HG02870 (cell line): ENCODE data around the gene SLC30A1.

ENCODE experiments used
- ATAC-seq: cut with Tn5 transposase; IDR thresholded peaks from one replicate; pipeline ENCODE4 v1.9.1; 2021; ENCODE audit warnings: mild to moderate bottlenecking, moderate library complexity; ENCODE audit not compliant: unreplicated experiment

The SLC30A1 gene

DNA sequence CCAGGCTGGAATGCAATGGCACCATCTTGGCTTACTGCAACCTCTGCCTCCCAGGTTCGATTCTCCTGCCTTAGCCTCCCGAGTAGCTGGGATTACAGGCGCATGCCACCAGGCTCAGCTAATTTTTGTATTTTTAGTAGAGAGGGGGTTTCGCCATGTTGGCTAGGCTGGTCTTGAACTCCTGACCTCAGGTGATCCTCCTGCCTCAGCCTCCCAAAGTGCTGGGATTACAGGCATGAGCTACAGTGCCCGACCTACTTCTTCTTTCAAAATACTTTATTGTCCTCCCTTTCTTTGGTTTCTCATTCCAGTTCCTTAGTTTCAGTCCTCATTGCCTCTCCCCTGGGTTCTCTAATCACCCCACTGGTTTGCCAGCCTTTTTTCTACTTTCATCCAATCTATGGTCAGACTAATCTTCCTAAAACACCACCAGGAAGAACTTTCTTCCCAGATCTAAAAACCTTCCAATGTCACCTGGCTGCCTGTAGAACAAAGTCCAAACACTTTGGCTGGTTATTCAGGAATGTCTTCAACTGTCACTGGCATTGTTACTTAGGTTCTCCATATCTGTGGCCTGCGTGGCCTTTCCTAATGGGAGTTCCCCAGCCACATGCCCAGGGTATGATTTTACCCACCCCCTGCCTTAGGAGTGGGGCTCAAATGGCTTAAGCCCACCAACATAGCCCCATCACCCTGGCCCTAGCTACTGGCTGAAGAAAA, 29.0 kb upstream of the SLC30A1 start:
- no peak for ATAC-seq

DNA sequence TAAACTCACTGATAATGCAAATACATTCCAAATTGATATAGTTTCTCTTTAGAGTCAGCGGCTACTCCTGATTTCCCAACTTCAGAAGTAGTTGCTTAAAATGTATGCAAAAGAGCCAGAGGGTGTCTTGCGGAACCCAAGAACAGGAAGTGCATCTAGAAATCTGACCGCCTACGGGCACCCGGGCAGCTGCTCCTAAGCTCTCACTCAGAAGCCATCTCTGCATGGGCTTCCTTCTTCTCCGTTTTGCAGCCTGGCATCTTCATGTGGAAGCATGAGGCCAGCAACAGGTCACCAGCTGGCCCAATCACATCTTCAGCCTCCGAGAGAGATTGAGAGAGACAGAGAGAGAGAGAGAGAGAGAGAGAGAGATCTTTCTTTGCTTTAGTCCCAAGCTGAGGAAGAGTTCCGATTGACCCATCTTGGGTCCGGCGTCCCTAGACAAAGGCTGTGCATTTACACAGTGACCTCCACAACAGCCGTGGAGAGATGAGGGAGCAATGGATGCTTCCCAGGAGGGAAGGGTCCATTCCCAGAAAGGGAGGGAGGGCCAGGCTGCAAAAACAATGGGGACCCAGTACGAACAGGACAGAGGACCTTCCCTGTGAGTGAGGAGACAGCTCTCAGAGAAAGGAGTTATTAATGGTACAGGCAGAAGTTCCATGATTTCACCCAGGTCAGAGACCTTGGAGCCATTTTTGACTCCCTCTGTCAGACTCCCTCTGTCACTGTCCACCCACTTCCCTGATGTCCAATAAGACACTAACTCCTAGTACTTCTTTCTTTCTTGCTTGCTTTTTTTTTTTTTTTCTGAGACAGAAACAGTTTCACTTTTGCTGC, 28.2 kb upstream of the SLC30A1 start:
- ATAC-seq: peak; percentile 75

DNA sequence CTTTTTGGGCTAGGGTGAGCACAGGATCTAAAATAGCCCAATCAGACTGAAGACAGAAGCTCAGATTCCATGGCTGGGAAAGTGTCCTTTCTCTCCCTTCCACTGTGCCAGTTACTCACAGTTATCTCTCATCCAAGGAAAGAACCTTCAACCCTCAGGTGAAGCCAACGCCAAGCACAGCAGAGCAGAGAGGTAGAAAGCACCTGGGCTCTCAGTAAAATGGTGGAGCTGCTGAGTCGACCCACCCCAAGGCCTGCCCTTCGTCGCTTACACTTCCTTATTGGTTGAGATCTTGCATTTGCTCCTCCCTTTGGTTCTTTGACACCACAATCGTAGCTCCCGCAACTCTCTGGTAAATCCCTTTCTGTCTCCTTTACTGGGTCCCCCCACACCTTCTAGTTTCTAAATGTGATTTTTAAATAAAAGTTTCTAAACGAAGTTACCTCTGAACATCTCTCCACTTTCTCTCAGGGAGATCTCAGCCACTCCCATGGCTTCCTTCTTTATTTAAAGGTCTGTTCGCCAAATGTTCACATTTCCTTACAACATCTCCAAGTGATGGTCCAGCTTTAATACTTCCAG, 27.5 kb upstream of the SLC30A1 start:
- peak; percentile 97 for ATAC-seq

DNA sequence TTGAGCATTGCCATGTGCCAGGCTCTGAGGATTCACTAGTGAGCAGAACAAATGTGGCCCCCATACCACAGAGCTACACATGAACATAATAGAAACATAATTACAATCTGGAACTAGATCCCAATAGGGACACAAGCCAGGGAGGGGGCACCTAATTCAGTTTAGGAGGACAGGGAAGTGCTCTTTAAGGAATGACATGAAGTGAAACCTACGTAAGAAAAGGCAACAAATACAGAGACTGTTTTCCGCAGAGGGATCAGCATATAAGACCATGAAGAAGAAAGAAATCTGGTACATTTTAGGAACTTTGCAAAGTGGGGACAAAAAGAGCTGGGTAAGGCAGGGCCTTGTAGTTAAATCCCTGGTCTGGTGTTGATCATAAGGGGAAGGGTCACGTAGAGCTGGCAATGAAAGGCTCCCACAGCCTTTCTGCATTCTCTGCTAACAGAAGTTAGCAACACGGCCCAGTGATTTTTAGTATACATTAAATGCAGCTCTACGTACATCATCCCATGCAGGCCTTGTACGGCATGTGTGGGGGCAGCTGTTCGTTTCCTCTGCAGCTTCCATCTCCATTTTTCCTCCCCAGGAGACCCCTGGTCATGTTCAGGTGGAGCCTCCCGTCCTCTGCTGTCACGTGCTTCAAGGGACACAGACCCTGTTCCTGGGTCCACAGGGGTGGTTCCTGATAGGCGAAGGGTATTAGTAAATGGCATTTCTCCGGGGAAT, 26.8 kb upstream of the SLC30A1 start:
- ATAC-seq: peak; percentile 6

DNA sequence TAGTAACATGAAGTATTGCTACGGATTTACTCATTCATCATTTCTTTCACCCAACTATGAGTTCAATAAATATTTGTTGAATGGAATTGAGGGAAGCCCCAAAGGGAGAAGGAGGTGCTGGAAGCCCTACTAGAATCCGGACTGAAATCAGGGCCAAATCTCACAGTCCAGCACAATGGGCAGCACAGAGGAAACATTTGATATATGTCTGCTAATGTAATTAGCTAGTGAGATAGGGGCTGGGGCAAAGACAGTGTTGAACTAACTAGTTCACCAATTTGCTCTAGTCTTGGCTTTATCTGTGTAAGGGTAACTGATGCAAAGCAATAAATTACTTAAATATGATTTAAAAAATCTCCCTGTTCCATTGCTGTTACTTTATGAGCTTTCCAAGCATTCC, 26.1 kb upstream of the SLC30A1 start:
- no peak for ATAC-seq

DNA sequence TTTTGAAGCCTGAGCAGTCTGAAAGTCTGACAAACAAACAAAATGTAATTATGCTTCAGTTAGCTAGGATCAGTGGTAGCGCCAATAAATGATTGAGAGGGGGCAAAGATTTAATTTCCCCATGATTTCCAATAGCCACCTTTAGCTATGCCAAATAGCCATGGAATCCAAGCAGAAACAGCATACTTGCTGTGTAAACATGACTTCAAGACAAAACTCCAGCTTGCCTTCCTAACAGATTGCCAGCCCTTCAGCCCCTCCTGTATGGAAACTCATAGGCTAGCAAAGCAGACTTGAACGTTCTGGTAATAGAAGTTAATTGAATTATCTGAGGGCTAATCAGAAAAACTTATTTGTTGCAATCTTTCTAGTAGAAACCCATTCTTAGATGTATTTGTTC, 25.6 kb upstream of the SLC30A1 start:
- no peak for ATAC-seq

DNA sequence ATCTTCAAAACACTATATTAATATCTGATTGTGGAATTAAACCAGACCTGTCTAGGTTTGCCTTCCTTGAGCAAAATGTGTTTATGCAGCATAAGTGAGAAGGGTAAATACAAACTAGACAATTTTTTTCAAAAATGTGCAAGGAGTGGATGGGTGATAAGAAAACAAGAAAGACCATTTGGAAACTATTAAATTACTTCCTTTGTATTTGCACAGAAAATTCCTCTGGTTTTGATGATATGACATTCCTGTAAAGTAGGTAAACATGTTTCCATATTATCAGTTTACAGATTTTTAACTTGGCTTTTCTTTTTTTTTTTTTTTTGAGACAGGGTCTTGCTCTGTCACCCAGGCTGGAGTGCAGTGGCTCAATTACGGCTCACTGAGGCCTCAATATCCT, 24.8 kb upstream of the SLC30A1 start:
- no peak for ATAC-seq

DNA sequence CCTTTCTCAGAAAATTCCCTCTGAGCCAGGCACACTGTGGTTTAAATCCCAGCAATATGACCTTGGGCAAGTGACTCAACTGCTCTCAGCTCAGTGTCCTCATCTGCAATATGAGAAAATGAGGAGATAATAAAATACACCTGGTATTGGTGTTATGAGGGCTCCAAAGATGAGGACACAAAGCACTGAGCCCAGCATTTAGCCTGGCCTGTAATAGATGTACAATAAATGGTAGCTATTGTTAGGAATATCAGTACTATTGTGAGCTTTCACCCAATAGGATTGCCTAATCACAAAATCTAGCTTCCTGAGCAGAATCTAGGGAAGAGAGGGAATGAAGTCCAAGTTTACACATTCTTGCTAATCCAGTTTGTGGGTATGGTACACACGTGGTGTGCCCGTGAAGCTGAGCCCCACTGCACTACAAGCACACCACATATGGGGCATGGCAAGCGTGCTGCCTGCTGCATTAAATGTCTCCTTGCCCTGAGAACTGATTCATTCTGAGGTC, 24.3 kb upstream of the SLC30A1 start:
- no peak for ATAC-seq

DNA sequence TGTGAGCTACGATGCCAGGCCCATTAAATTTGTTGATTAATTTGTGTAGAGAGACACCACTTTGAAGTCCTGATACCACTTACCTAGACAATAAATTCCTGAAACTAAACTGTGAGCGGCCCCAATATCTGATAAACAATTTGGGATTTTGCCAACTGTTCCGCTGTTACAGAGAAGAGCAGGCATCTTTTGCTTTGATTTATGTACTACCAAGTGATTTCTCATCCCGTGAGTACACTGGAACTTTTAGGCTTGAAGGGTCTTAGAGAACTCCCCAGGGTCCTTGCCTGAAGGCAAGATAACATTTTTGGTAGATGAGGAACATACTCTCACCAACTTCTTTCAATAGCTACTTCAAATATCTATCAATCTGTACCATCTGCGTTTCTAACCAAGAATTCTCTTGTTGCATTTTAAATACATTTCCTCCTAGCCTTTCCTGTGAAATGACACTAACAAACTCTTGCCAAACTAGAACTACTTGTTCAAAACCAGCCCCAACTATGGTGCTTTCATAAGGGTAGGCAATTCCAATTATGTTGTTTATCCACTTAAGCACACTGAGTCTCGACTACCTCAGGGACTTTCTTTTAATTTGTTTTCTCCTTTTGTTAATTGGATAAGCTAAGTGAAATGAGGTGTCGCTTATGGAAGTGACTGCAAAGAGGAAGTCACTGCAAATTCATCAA, 23.2 kb upstream of the SLC30A1 start:
- no peak for ATAC-seq

DNA sequence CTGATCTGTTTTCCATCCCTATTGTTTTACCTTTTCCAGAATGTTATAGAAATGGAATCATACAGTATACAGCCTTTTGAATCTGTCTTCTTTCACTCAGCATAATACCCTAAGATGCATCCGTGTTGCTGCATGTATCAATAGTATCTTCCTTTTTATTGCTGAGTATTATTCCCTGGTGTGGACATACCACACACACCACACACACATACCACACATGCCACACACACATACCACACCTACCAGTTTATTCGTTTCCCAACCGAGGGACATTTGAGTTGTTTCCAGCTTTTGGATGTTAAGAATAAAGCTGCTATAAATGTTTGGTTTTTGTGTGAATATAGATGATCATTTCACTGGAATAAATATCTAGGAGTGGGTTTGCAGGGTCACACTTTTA, 22.2 kb upstream of the SLC30A1 start:
- ATAC-seq: no peak

DNA sequence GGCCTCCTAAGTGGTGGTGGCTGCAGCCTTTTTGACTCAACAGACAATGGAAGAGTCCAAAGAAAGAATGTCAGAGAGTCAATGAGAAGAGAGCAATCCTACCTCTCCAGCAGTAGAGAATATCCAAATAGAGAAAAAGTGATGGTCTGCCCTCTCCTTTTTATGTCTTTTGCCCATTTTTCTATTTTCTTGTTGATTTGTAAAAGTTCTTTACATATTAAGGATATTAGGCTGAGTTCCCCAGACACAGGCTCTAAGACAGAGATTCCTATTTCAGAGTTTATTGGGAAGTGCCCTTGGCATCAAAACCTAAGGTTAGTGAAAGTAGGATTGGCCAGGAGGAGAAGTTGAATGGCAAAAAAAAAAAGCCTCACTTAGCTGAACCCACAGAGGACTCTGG, 20.3 kb upstream of the SLC30A1 start:
- ATAC-seq: no peak

DNA sequence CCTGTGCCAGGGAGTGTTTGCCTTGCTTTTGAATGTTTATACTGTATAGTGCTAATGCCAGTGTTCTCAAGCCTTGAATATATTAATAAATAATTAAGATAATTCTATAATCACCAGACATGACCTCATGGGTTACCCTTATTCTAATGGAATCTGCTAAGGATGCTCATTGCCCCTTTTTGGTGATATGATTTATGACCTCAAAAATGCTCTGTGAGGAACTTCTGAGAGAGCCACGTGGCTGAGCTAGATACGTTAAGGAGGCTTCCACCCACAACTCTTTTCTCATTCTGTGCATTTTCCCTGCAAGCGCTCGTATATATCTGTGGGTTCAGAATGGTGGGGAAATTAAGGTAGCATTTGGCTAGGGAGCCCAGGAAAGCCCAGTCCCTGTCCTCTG, 19.6 kb upstream of the SLC30A1 start:
- no peak for ATAC-seq

DNA sequence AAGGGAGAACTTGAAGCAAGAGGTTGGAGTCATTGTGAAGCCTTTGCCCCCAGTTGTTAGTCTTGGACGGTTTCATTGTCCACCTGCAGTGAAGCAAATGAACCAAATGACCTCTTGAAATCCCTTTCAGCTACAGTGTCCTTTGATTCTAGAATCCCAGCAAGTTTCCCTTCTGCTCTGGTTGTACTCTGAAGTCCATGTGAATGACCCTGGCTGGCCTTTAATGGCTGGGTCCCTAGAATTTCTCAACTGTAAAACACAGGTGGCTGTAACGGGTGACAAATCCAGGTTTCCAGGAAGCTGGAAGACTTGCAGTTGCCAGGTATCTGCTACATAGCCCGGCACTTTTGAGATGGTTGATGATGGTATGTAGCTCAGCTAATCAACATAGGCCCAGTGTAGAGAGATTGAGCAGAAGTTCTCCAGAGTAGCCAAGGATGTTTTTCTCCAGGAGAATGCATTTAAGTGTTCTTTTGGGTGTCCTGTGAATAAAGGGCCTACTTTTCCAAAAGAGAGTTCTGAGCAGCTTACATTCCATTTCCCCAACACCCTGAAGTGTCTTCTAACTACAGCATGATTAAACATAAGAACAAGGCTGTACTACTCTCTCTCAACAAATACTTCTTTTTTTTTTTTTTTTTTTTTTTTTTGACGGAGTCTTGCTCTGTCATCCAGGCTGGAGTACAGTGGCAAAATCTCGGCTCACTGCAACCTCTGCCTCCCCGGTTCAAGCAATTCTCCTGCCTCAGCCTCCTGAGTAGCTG, 17.6 kb upstream of the SLC30A1 start:
- no peak for ATAC-seq

DNA sequence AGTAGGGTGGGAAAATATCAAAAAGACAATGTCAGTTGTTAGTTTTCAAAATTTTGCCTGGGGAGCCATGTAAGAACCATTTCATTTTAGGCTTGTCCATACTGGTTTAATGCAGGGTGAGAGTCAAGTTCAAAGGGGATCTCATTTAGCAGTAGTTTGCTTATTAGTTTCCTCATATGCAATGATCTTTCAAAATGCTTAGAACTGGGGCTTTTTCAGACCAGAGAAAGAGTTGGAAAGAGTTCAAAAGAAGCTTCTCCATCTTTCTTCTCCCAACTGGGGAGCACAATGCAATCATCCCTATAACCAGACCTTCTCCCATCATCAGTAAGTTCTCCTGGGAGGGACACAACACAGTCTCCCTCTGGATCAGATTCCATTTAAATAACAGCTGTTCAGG, 16.5 kb upstream of the SLC30A1 start:
- no peak for ATAC-seq

DNA sequence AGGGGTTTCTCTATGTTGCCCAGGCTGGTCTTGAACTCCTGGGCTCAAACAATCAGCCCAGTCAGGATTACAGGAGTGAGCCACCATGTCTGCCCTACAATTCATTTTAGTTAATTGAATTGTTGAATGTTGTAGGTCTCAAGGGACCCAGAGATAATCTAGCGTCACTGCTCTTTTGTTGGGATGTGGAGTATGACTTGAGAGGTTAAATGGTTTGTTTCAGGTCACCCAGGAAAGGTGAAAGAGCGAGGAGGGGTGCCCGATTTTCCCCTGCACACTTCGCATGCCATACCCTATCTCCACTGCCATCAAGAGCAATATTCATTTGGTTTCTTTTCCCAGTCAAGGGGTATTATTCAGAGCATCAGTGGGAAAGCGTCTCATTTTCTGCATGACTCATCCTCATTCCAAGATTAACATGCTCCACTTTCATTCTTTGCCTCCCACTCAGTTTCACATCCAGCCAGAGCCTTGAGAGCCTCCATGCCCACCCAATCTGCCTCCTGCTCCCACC, 13.1 kb upstream of the SLC30A1 start:
- ATAC-seq: no peak

DNA sequence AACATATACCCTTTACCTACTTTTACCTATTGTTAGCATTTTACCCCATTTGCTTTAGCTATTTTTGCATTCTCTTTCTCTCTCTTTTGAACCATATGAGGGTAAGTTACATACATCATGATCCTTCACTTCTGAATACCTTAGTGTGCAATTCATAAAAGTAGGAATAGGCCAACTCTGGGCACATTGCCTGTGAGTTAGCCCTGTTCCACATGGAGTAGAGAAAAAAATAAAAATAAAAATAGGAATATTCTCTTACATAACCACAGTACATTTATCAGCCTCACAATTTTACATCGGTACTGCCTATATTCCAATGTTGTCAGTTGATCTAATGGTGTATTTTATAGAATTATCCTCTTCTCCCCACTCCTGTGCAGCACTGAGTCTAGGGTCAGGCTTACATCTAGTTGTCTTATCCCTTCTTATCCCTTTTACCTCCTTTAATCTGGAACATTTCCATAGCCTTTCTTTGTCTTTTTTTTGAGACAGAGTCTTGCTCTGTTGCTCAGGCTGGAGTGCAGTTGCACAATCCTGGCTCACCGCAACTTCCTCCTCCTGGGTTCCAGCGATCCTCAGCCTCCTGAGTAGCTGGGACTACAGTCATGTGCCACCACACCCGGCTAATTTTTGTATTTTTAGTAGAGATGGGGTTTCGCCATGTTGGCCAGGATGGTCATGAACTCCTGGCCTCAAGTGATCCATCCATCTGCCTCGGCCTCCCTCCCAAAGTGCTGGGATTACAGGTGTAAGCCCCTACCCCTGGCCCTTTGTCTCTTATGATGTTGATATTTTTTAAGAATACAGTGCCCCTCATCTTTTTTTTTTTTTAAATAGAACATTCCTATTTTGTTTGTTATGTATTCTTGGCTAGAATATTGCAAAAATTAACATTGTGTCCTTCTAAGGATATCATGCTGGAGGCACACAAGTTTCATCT, 11.1 kb upstream of the SLC30A1 start:
- ATAC-seq: no peak

DNA sequence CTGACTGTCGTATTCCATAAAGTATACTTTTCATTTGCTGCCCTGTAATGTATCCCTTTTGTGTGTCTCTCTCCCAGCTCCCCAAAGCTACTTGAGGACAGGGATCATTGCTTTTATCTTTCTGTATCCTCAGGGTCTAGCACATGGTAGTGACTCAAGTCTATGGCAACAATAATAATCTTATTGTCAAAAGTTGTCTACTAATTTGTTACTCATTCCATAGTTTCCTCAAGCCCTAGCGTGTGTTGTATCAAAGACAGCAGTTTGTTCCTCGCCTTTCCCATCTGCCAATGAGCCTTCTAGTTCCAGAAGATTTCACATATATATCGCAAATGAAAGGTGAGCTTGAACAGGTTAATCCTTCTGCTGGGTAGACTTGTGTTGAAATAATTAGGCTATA, 9.8 kb upstream of the SLC30A1 start:
- ATAC-seq: no peak

DNA sequence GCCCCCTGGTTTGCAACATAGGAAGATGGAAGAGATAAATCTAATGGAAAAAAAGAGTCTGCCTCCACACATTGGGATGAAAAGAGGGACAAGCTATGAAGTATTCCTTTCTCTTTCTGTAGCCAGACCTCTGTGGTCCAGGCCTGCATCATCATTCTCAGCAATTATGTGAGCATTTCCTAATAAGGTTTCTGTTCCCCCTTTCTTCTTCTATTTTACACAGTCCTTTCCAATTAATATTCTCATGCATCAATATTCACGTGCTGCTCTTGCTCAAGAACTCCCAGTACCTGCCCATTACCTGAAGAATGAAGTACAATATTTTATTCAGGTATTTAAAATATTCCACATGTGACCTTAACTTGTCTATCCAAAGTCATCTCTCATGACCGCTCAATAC, 8.2 kb upstream of the SLC30A1 start:
- ATAC-seq: no peak

DNA sequence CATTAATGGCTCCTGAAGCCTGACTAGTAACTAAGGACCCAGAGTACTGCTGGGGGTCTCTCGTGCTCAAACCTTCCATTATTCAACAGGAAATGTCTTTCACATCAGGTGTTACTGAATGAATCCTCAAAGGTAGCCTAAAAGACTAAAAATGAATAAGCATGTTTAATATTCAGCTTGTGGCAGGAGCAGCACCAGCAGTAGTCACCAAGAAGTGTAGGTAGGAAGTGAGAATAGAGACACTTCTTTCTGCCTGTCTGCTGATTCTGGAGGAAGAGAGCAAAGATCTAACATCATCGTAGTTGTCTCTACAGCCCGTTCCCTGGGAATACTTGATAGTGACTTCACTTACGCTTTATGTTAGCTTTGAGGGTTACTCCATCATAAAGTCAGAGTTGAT, 7.6 kb upstream of the SLC30A1 start:
- no peak for ATAC-seq
